Amniotic stem cell (primary cell): ENCODE data around the gene CNN2.

Experiments used
- DNase-seq: peaks from one replicate; lab custom pipeline; 2025; lab: John Stamatoyannopoulos, UW

The CNN2 gene

DNA sequence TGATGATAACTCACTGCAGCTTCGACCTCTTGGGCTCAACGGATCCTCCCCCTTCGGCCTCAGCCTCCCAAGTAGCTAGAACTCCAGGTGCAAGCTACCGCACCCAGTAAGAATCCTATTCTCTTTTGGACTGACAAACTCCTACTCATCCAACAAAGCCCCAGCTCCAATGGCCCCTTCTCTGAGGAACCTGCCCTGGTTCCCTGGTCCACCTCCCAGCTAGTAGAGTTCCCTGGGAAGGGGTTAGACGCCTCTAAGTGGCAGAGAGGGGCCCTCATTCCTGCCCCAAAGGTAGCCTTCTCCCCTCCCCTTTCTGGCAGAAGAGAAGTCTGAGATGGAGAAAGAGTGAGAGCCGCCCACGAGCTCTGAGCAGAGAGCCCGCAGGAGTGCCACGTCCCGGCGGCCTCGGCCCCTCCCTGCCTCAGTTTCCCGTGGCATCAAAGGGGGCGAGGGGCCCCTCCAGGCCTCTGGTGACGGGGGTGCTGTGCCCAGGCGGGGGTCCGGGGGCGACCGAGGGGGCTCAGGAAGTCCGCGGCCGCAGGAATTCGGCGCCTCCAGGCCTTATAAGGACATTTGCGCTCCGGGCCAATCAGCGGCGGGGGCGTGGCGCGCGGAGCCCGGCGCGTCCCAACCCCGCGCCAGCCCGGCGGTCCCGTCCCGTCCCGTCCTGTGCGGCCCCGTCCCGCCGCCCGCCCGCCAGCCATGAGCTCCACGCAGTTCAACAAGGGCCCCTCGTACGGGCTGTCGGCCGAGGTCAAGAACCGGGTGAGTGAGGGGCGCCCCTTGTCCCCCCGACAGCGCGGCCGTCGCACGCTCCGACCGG lies at the start of gene CNN2:
CNN2 (plus strand) TSS at position 649 of the 823 bp plus-strand sequence; CDS start at position 703, 54 bp downstream.
- DNase-seq: peak; percentile 17

DNA sequence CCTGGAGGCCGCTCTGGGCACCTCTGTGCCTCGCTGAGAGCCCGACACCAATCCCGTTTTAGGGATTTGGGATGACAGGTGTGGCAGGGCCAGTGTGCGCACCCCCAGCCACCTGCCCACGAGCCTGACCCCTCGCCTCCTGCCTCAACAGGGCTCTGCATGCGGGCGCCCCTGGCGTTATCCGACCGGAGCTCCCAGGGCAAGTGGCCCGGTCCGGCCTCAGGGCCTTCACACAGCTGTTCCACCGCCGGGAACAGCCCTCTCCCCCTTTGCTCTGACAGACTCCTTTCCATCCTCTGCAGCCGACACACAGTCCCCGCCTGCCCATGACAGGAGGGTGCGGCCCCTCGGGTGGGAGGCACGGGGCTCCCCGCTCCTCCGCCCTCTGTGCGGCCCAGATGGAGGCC lies 49.3 kb upstream of the CNN2 start:
- no peak for DNase-seq

DNA sequence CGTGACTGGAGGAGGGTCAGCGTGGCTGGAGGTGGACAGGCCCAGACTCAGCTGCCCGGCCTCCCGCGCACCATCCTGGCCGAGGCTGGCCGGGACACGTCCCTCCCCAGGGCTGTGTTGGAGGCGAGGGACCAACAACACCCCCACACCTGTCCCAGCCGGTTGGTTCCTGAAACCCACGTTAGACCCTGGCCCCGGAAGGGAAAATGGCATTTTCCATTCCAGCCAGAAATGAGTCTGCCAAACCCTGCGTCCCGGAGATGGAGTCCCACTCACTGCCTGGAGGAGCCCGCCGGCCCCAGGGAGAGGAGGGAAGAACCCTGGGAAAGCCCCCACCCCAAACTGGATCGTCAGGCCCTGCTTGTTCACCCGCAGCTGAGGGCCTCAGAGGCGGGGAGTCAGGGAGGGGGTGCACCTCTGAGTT lies 47.1 kb upstream of the CNN2 start:
- DNase-seq: no peak

DNA sequence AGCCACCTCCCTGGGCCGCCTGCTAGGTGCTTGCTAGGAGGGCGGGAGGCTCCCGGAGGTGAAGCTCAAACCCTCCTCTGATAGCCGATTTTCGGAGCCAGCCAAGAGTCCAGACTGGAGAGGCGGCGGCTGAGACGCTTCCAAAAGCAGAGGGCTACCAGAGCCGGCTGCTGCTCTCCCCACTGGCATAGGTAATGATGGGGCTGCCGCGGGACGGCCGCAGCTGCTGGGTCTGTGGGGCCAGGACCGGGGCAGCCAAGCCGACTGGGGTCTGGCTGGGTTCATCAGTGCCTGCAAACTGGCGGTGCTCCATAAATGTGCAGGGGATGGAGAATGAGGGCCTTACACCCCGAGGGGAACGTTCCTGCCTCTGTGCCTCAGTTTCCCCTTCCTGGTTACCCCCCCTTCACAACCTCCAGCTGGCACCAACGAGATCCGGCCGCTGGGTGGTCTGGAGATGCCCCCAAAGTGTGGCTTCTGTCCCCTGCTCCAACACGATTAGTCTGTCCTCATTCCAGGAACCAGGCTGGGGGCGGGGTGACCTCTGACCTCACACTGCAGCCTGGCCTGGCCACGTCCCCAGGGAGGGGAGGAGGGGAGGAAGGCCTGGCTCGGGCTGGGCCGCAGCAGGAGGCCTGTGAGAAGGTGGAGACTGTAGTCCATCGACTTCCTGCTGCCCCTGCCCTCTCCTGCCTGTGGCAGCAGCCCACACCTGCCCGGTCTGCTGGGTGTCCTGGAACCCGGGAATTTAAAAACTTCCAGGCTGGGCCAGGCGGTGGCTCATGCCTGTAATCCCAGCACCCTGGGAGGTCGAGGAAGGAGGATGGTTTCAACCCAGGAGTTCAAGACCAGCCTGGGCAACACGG lies 46.0 kb upstream of the CNN2 start:
- DNase-seq: no peak

DNA sequence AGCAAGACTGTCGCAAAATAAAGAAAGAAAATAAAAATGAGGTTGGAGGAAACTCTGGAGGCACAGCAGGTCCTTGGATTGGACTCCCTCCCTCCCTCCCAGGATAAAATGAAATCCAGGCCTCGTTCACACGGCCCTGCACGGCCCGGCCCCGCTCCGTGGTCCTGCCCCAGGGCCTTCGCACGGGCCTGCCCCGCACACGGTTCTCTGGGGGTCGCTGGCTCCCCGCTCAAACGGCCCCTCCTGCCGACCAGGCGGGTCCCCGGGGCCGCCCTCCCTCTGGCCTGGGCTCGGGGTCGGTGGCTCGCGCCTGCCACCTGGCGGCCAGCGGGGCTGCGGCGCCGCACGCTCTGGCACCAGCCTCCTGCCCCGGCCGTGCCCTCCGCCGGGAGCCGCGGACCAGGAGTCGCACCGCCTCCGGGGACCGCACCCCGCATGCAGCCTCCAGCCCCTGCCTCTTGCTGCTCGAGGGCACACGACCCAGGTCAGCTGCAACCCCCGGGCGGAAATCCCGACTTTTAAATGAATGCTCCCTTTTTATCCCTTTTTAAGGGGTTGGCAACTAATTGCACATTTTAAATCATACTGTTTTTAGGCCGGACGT lies 43.7 kb upstream of the CNN2 start:
- no peak for DNase-seq

DNA sequence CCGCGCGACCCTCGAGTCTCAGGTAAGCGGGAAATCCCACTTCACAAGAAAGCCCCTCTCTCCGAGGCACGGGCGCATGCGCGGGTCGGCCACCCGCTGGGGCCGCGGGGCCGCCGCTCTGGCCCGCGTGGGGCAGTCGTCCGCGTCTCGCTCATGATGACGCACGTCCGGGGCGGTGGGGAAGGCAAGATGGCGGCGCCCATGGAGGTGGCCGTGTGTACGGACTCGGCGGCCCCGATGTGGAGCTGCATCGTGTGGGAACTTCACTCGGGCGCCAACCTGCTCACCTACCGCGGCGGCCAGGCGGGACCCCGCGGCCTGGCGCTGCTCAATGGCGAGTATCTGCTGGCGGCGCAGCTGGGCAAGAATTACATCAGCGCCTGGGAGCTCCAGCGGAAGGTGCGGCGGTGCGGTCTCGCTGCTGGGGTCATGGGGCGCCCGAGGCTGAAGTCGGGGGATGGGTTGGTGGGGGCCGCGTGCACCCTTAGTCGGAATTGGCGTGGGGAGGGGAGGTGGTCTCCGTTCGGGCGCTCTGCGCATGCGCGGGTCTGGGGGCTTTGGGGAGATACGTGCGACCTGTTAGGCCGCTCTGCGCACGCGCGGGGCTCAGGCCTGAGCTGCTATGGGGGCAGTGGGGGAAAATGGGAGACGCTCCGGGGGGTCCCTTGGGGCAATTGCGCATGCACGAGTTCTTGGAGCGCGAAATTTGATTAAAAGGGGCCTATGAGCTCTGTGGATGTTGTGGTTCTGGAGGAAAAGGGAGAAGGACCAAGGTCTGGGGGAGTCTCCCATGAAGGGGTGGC lies 42.0 kb upstream of the CNN2 start, which contains the start of gene WDR18:
WDR18 (plus strand) TSS at position 181 of the 803 bp plus-strand sequence; CDS start at position 190, 9 bp downstream.
- peak; percentile 72 for DNase-seq

DNA sequence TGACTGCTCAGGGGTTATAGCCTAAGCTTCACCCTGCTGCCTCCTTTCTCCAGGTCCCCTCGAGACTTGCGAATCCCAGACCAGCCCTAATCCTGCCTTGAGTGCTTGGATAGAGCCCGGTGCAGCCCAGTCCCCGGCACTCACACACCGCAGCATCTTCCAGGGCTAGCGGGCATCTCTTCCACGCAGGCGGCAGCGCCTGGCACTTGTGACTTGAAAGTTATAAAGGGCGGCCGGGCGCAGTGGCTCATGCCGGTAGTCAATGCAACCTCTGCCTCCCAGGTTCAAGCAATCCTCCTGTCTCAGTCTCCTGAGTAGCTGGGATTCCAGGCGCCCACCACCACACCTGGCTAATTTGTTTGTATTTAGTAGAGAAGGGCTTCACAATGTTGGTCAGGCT lies 40.3 kb upstream of the CNN2 start:
- no peak for DNase-seq

DNA sequence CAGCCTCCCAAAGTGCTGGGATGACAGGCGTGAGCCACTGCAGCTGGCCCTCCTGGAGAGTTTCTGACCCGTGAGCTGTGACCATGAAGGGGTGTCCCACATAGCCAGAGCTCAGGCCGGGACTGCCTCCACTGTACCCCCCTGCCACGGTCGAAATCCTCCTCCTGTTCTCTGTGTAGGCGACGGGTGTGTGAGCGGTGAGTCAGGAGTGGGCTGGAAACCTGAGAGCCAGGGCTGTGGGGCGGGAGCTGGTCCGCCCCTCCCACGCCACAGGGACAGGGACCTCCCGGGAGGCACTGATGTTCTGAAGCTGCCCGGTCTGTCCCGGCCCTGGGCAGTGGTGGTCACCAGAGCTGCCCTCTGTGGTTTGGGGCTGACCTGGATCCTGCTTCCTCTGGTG lies 38.3 kb upstream of the CNN2 start:
- no peak for DNase-seq

DNA sequence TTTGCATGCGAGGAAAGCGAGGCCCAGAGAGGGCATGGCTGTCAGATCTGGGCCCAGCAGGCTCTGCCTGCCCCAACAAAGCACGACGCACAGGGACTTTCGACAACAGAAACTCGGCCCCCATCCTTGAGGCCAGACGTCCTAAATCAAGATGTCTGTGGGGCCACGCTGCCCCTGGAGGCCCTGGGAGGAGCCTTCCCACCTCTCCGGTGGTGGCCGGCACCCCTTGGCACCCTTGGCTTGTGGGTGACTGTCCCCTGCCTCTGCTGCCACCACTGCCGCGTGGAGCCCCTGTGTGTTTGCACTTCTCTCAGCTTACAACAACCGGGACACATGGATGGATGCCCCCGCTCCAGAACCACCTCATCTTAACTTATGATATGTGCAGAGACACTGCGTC lies 37.9 kb upstream of the CNN2 start:
- no peak for DNase-seq

DNA sequence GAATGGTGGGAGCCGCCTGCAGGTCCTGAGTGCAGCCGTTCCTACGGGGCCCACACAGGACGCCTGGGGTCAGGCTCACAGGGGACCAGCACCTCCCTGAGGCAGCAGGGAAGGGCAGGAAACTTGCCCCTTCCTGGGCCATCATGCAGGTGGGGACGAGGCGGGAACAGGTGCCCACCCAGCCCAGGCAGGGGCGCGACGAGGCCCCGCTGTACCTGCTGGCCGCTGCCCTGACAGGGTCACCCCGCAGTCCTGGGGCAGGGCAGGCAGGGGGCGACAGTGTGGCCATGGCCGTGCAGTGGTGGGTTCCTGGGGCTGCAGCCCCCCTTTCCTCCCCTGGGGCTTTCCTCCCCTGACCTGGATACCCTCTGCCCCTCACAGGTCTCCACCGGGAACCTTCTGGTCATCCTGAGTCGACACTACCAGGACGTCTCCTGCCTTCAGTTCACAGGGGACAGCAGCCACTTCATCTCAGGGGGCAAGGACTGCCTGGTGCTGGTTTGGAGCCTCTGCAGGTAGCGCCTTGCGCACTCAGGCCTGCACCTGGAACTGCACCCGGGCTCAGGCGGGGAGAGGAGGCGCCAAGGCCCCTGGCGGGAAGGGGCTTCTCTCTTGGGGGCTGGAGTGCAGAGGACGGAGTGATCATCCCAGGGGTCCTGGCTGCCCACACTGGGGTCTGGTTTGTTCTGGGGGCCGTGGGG lies 36.9 kb upstream of the CNN2 start:
- no peak for DNase-seq

DNA sequence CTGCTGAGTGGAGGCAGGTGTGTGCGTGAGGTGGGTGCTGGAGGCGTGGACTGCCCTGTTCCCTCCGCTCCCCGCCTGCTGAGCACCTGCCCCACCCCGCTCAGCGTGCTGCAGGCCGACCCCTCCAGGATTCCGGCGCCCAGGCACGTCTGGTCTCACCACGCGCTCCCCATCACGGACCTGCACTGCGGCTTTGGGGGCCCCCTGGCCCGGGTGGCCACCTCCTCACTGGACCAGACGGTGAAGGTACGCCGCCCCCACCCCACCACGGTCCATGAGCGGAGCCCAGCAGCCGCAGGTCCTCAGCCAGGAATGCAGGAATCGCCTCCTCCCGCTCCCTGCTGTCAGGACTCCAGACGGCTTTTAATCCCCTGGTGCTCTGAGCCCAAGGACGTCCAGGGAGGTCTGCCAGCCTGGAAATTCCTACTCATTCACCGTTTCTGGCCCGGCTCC lies 36.3 kb upstream of the CNN2 start:
- no peak for DNase-seq

DNA sequence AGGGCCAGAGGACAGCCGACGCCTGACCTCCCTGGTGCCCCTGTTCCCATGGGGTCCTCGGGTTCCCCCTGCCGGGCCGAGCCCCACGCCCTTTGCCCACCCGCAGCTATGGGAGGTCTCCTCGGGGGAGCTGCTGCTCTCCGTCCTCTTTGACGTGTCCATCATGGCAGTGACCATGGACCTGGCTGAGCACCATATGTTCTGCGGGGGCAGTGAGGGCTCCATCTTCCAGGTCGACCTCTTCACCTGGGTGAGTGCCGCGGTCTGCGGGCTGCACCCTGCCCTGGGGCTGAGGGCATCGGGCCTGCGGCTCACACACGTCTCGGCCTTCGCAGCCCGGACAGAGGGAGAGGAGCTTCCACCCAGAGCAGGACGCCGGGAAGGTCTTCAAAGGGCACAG lies 35.7 kb upstream of the CNN2 start:
- DNase-seq: no peak

DNA sequence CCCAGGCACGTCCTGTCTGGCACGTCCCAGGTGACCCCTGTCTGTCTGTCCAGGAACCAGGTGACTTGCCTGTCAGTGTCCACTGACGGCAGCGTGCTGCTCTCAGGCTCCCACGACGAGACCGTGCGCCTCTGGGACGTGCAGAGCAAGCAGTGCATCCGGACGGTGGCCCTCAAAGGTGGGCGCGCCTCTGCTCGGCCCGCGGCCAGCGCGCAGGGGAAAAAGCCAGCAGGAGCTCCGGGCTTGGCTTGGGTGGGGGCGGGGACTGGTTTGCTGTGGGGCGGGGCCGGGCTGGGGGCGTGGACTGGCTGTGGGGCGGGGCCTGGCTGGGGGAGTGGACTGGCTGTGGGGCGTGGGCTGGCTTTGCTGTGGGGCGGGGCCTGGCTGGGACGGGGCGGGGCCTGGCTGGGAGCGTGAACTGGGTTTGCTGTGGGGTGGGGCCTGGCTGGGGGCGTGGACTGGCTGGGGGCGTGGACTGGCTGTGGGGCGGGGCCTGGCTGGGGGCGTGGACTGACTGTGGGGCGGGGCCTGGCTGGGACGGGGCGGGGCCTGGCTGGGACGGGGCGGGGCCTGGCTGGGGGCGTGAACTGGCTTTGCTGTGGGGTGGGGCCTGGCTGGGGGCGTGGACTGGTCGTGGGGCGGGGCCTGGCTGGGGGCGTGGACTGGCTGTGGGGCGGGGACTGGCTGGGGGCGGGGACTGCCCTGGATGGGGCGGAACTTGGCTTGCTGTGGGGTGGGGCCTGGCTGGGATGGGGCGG lies 35.1 kb upstream of the CNN2 start:
- DNase-seq: no peak

DNA sequence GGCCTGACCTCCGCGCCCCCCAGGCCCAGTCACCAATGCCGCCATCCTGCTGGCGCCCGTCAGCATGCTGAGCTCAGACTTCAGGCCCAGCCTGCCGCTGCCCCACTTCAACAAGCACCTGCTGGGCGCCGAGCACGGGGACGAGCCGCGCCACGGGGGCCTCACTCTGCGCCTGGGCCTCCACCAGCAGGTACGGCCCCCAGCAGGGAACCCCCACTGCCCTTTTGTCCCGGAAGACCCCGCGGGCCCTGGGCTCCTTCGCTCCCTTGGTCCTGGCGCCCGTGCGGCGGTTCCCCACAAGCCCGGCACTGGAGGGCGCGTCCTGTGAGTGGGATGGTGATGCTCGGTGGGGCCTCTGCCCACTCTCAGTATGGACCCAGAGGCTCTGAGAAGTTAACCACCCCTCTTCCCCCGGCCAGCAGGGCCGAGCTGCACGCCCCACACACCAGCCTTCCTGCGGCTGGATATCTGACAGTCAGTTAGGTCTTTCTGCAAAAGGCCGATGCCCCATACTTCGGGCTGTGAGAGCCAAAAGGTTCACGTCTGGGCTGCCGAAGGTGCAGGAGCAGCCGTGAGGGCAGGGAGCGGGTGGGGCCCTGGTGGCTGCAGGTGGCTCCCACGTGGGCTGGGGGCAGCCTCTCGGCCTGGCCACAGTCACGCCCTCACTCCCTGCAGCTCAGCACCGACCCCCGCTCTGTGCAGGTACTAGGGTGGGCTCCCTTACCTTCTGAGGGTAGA lies 34.3 kb upstream of the CNN2 start:
- DNase-seq: no peak

DNA sequence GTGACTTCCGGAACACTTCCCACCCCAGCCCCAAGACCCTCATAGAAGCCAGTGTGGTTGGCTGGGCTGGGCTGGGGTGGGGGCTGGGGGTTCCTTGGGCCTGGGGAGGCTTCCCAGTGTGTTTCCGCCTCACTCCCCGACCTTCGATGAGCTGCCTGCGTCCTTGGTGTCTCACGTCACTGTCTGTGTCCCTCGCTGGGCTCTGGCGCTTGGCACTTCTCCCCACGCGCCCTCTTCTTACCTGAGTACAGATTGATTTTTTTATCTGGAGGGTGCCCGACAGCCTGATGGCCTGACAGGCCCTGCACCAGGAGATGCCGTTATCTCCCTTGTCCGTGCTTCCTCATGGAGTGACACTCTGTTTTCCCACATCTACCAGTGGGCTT lies 33.7 kb upstream of the CNN2 start:
- DNase-seq: no peak

DNA sequence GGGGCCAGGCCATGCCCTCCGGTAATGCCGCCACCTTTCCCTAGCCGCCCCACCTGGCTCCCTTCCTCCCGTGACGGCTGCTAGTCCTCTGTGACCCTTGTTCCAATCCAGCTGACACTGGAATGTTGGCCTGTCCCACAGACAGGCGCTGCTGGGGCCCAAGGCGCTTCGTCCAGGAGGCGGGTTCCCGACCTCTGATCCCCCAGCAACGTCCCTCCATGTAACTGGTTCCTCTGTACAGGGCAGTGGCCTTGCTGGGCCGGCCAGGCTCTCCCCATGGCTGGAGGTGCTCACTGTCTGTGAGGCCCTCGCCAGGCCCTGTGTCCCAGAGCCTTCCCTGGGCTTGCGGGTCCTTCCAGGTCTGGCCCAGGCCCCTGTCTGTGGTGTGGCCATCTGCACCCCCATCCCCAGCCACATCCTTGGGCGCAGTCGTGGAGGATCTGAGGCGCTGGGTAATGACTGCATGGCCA lies 33.0 kb upstream of the CNN2 start:
- no peak for DNase-seq

DNA sequence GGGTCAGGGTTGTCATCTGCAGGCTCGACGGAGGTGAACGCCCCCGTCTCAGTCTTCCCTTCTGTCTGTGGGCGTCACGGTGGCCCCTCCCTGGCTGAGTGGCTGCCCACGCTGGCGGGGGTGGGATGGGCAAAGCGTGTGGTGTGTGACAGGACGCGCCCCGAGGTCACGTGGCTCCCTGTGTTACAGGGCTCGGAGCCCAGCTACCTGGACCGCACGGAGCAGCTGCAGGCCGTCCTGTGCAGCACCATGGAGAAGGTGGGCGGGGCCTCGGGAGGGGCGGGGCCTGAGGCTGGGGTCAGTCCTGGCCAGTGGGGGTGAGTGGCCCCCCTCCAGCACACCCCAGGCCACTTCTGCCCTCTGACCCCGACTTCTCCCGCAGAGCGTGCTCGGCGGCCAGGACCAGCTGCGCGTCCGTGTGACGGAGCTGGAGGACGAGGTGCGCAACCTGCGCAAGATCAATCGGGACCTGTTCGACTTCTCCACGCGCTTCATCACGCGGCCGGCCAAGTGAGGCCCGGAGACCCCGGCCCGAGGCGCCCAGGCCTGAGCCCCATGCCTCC lies 32.5 kb upstream of the CNN2 start:
- DNase-seq: no peak

DNA sequence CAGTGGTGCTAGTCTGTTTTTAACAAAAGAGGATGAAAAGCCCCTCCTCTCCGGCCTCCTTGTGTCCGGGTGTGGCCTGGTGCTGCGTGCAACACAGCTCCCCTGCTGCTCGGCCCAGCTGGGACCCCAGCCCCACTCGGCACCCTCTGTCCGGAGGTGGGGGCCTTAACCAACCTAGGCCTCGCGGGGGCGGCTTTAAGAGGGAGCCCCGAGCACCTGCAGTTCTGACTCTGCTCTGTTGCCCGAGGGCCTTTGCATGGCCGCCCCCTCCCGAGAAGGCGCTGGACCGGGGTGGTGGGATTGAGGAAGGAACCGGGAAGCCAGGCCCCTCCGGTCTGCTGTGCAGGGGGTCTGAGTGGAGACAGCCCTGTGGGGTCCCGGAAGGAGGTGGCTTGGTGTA lies 31.9 kb upstream of the CNN2 start:
- DNase-seq: no peak
